ENCODE data around the gene SET. TPM values are rescaled to one million over a fixed set of nuclear protein-coding genes. Genes with fewer than 3 reads are reported as not detected.

SET gene
- total and polyA plus RNA-seq, 2 experiments from 2014 or later: 949 to 1,261 TPM

DNA sequence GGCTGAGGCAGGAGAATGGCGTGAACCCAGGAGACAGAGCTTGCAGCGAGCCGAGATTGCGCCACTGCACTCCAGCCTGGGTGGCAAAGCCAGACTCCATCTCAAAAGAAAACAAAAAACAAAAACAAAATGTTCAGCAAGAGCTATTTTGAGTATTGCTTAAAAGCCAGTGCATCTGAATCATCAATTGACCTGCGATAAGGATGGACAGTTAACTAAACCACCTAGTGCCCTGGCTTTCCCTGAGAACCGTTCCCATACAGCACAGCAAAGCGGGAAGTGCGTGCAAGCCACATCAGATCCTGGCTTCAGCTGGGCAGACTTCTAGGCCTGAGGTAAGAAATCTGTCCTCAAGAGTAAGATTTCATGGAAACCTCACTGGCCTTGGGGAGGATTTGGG lies 35.1 kb upstream of the SET start (continued):
- TF ChIP-seq, protein P1, sequence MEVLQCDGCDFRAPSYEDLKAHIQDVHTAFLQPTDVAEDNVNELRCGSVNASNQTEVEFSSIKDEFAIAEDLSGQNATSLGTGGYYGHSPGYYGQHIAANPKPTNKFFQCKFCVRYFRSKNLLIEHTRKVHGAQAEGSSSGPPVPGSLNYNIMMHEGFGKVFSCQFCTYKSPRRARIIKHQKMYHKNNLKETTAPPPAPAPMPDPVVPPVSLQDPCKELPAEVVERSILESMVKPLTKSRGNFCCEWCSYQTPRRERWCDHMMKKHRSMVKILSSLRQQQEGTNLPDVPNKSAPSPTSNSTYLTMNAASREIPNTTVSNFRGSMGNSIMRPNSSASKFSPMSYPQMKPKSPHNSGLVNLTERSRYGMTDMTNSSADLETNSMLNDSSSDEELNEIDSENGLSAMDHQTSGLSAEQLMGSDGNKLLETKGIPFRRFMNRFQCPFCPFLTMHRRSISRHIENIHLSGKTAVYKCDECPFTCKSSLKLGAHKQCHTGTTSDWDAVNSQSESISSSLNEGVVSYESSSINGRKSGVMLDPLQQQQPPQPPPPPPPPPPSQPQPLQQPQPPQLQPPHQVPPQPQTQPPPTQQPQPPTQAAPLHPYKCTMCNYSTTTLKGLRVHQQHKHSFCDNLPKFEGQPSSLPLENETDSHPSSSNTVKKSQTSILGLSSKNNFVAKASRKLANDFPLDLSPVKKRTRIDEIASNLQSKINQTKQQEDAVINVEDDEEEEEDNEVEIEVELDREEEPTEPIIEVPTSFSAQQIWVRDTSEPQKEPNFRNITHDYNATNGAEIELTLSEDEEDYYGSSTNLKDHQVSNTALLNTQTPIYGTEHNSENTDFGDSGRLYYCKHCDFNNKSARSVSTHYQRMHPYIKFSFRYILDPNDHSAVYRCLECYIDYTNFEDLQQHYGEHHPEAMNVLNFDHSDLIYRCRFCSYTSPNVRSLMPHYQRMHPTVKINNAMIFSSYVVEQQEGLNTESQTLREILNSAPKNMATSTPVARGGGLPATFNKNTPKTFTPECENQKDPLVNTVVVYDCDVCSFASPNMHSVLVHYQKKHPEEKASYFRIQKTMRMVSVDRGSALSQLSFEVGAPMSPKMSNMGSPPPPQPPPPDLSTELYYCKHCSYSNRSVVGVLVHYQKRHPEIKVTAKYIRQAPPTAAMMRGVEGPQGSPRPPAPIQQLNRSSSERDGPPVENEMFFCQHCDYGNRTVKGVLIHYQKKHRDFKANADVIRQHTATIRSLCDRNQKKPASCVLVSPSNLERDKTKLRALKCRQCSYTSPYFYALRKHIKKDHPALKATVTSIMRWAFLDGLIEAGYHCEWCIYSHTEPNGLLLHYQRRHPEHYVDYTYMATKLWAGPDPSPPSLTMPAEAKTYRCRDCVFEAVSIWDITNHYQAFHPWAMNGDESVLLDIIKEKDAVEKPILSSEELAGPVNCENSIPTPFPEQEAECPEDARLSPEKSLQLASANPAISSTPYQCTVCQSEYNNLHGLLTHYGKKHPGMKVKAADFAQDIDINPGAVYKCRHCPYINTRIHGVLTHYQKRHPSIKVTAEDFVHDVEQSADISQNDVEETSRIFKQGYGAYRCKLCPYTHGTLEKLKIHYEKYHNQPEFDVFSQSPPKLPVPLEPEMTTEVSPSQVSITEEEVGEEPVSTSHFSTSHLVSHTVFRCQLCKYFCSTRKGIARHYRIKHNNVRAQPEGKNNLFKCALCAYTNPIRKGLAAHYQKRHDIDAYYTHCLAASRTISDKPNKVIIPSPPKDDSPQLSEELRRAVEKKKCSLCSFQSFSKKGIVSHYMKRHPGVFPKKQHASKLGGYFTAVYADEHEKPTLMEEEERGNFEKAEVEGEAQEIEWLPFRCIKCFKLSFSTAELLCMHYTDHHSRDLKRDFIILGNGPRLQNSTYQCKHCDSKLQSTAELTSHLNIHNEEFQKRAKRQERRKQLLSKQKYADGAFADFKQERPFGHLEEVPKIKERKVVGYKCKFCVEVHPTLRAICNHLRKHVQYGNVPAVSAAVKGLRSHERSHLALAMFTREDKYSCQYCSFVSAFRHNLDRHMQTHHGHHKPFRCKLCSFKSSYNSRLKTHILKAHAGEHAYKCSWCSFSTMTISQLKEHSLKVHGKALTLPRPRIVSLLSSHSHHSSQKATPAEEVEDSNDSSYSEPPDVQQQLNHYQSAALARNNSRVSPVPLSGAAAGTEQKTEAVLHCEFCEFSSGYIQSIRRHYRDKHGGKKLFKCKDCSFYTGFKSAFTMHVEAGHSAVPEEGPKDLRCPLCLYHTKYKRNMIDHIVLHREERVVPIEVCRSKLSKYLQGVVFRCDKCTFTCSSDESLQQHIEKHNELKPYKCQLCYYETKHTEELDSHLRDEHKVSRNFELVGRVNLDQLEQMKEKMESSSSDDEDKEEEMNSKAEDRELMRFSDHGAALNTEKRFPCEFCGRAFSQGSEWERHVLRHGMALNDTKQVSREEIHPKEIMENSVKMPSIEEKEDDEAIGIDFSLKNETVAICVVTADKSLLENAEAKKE (CRISPR knock-in tag; IDR thresholded peaks at IDR 0.05): no peak

DNA sequence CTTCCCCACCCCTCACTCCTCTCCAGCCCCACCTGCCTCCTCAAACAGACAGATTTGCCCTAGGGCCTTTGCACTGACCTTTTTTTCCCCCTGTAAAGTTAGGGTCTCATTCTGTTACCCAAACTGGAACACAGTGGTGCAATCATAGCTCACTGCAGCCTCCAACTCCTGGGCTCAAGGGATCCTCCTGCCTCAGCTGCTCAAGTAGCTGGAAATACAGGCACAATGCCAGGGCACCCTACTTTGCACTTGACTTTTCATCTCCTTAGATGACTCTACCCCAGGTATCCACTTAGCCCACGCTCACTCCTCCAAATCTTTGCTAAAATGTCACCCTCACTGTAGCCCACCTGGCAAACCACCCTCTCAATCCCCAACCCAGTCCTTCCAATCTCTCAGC lies 34.5 kb upstream of the SET start:
- peaks cover 4% of the 10 kb centered on the region; the same call in 1 of the 3 replicates for H3K4me1 Mint-ChIP-seq
- Histone ChIP-seq H3K4me2 (no peak overlapping the region), H3K79me2 (replicated peaks; ENCODE audit: insufficient read depth) (no peaks in the 10 kb centered on the region; the same call in 1 of the 2 replicates), H3K36me3 (ENCODE audit: insufficient read depth) (no peaks in the 10 kb centered on the region), H3K4me1 (ENCODE audit: insufficient read depth) (no peaks in the 10 kb centered on the region), H3K27ac (ENCODE audit: low read depth) (no peak overlapping the region), H3K4me3 (no peak overlapping the region), H4K20me1 (replicated peaks; ENCODE audit: insufficient read depth) (no peaks in the 10 kb centered on the region), H3F3A (replicated peaks; ENCODE audit: low read depth) (peaks cover 11% of the 10 kb centered on the region), H3K27me3 (ENCODE audit: insufficient read depth) (no peaks in the 10 kb centered on the region), H3K9me2 (ENCODE audit: insufficient read depth) (no peaks in the 10 kb centered on the region), H2AFZ (no peak overlapping the region)
- H3K4me3 Mint-ChIP-seq: peak overlapping the region; percentile 4; the same call in 2 of the 3 replicates
- H3K27me3 Mint-ChIP-seq (ENCODE audit: insufficient read depth, low read depth, poor library complexity): peaks cover 7% of the 10 kb centered on the region
- no peaks in the 10 kb centered on the region for H3K9me3 Mint-ChIP-seq
- ATAC-seq: no peak
- no peak for DNase-seq (ENCODE audit: low spot score)
- H3K27ac Mint-ChIP-seq: no peak overlapping the region
- peaks cover 3% of the 10 kb centered on the region; the same call in 1 of the 3 replicates for H3K36me3 Mint-ChIP-seq (ENCODE audit: low read depth)
- TF ChIP-seq POLR2AphosphoS5 (IDR thresholded peaks at IDR 0.05; ENCODE audit: low read depth) (no peak), NANOG (IDR thresholded peaks at IDR 0.05; ENCODE audit: borderline replicate concordance) (no peak), CREB1 (CRISPR knock-in tag; IDR thresholded peaks at IDR 0.05; ENCODE audit: low read depth) (no peak), JUNB (IDR thresholded peaks at IDR 0.05; ENCODE audit: unreplicated experiment) (no peak)
- TF ChIP-seq, protein P2, sequence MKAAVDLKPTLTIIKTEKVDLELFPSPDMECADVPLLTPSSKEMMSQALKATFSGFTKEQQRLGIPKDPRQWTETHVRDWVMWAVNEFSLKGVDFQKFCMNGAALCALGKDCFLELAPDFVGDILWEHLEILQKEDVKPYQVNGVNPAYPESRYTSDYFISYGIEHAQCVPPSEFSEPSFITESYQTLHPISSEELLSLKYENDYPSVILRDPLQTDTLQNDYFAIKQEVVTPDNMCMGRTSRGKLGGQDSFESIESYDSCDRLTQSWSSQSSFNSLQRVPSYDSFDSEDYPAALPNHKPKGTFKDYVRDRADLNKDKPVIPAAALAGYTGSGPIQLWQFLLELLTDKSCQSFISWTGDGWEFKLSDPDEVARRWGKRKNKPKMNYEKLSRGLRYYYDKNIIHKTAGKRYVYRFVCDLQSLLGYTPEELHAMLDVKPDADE (IDR thresholded peaks at IDR 0.05): no peak
- TF ChIP-seq, protein P1 (CRISPR knock-in tag; IDR thresholded peaks at IDR 0.05): no peak
- TF ChIP-seq, protein P3, sequence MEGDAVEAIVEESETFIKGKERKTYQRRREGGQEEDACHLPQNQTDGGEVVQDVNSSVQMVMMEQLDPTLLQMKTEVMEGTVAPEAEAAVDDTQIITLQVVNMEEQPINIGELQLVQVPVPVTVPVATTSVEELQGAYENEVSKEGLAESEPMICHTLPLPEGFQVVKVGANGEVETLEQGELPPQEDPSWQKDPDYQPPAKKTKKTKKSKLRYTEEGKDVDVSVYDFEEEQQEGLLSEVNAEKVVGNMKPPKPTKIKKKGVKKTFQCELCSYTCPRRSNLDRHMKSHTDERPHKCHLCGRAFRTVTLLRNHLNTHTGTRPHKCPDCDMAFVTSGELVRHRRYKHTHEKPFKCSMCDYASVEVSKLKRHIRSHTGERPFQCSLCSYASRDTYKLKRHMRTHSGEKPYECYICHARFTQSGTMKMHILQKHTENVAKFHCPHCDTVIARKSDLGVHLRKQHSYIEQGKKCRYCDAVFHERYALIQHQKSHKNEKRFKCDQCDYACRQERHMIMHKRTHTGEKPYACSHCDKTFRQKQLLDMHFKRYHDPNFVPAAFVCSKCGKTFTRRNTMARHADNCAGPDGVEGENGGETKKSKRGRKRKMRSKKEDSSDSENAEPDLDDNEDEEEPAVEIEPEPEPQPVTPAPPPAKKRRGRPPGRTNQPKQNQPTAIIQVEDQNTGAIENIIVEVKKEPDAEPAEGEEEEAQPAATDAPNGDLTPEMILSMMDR (conservative IDR thresholded peaks at IDR 0.05; ENCODE audit: low read depth in 2 of 2): no peak

Measured in GM23338 (cell line).